H7 (cell line): ENCODE measurements around the gene EFCAB8. TPM values are rescaled to one million over a fixed set of nuclear protein-coding genes. Genes with fewer than 3 reads are reported as not detected.
A peak's percentile ranks its signal among the peaks of the same experiment; 100 is the strongest.

ENCODE experiments used
- DNase-seq: peaks from one replicate; pipeline ENCODE4 v3.0.0; 2012
- H3K27me3 ChIP-seq: 2 replicates; pipeline ENCODE4 v1.6.0; 2011; ENCODE audit warnings: mild to moderate bottlenecking, low read length; ENCODE audit not compliant: control insufficient read depth, insufficient read depth
- H3K36me3 ChIP-seq: replicated peaks from 2 replicates; pipeline ENCODE4 v1.5.1; 2011; ENCODE audit warnings: low read length; ENCODE audit not compliant: control insufficient read depth, insufficient read depth
- H3K4me3 ChIP-seq: 2 replicates; pipeline ENCODE4 v1.5.1; 2011; ENCODE audit warnings: low read depth, mild to moderate bottlenecking, control low read depth, low read length, moderate library complexity; ENCODE audit not compliant: insufficient read depth
- total RNA-seq: library from RNA; depleted of rRNA; stranded (reverse); fragments of >200 nt; shearing (Covaris generic); gene quantifications from 2 replicates; pipeline ENCODE4 v1.2.3, GENCODE V29; 2014

Gene EFCAB8
- total RNA-seq, 1 experiment from 2014 or later: 0.17 TPM

- DNase-seq: peak; percentile 5
- Histone ChIP-seq H3K4me3 (no peak overlapping the region), H3K27me3 (no peaks in the 10 kb centered on the region), H3K36me3 (no peaks in the 10 kb centered on the region)
Measured at GRCh38 chr20:32979201-32979998, 120.7 kb downstream of the EFCAB8 start.

- Histone ChIP-seq H3K36me3 (no peaks in the 10 kb centered on the region), H3K27me3 (no peaks in the 10 kb centered on the region), H3K4me3 (no peak overlapping the region)
- DNase-seq: peak; percentile 28
Measured at GRCh38 chr20:32980131-32980941, 121.6 kb downstream of the EFCAB8 start.

GRCh38 chr20:32980990-32981389, 122.3 kb downstream of the EFCAB8 start:
- no peaks in the 10 kb centered on the region for H3K27me3 ChIP-seq
- H3K4me3 ChIP-seq: no peak overlapping the region
- no peaks in the 10 kb centered on the region for H3K36me3 ChIP-seq
- DNase-seq: no peak

- Histone ChIP-seq H3K36me3 (no peaks in the 10 kb centered on the region), H3K27me3 (no peaks in the 10 kb centered on the region), H3K4me3 (no peak overlapping the region)
- DNase-seq: no peak
Measured at GRCh38 chr20:32982617-32983458, 124.1 kb downstream of the EFCAB8 start.

GRCh38 chr20:32983459-32984112, 124.9 kb downstream of the EFCAB8 start:
- H3K36me3 ChIP-seq: no peaks in the 10 kb centered on the region
- no peak overlapping the region for H3K4me3 ChIP-seq
- DNase-seq: no peak
- H3K27me3 ChIP-seq: no peaks in the 10 kb centered on the region

- Histone ChIP-seq H3K27me3 (no peaks in the 10 kb centered on the region), H3K36me3 (no peaks in the 10 kb centered on the region), H3K4me3 (no peak overlapping the region)
- peak; percentile 68 for DNase-seq
Measured at GRCh38 chr20:32984196-32984595, 125.5 kb downstream of the EFCAB8 start.

GRCh38 chr20:32984631-32985354, 126.1 kb downstream of the EFCAB8 start:
- Histone ChIP-seq H3K27me3 (no peaks in the 10 kb centered on the region), H3K4me3 (no peak overlapping the region), H3K36me3 (no peaks in the 10 kb centered on the region)
- DNase-seq: no peak

- H3K4me3 ChIP-seq: no peak overlapping the region
- H3K36me3 ChIP-seq: no peaks in the 10 kb centered on the region
- DNase-seq: no peak
- H3K27me3 ChIP-seq: no peaks in the 10 kb centered on the region
Measured at GRCh38 chr20:32985596-32985995, 126.9 kb downstream of the EFCAB8 start.

- DNase-seq: peak; percentile 54
- H3K36me3 ChIP-seq: no peaks in the 10 kb centered on the region
Measured at GRCh38 chr20:32986331-32986966, 127.7 kb downstream of the EFCAB8 start.

GRCh38 chr20:32987044-32987825, 128.5 kb downstream of the EFCAB8 start:
- DNase-seq: no peak
- no peaks in the 10 kb centered on the region for H3K27me3 ChIP-seq
- no peaks in the 10 kb centered on the region for H3K36me3 ChIP-seq
- no peak overlapping the region for H3K4me3 ChIP-seq

More at GRCh38 chr20:32986331-32986966, 127.7 kb downstream of the EFCAB8 start:
- Histone ChIP-seq H3K27me3 (no peaks in the 10 kb centered on the region), H3K4me3 (no peak overlapping the region)

- no peaks in the 10 kb centered on the region for H3K36me3 ChIP-seq
- no peaks in the 10 kb centered on the region for H3K27me3 ChIP-seq
- no peak for DNase-seq
- H3K4me3 ChIP-seq: no peak overlapping the region
Measured at GRCh38 chr20:32988008-32988407, 129.3 kb downstream of the EFCAB8 start.

- H3K27me3 ChIP-seq: no peaks in the 10 kb centered on the region
- DNase-seq: no peak
- no peaks in the 10 kb centered on the region for H3K36me3 ChIP-seq
- no peak overlapping the region for H3K4me3 ChIP-seq
Measured at GRCh38 chr20:32989507-32990283, 131.0 kb downstream of the EFCAB8 start.
